Effector memory CD4-positive, alpha-beta T cell (primary cell): ENCODE measurements around the gene CDK5.

Experiments
- DNase-seq, 3 donors: peaks; one replicate each; pipeline ENCODE4 v3.0.0-alpha.2; 2020
- H3K27ac ChIP-seq: 2 replicates; pipeline ENCODE4 v1.7.0; 2013; ENCODE audit warnings: mild to moderate bottlenecking, low read length, moderate library complexity; ENCODE audit not compliant: insufficient read depth, poor library complexity, severe bottlenecking
- H3K27me3 ChIP-seq: replicated peaks from 2 replicates; pipeline ENCODE4 v1.7.0; 2013; ENCODE audit warnings: mild to moderate bottlenecking, low read length; ENCODE audit not compliant: insufficient read depth, control insufficient read depth, poor library complexity, severe bottlenecking
- H3K36me3 ChIP-seq: 2 replicates; pipeline ENCODE4 v1.7.0; 2013; ENCODE audit warnings: mild to moderate bottlenecking, low read length, moderate library complexity; ENCODE audit not compliant: control insufficient read depth, insufficient read depth
- H3K4me1 ChIP-seq: 2 replicates; pipeline ENCODE4 v1.7.0; 2013; ENCODE audit warnings: low read length, mild to moderate bottlenecking; ENCODE audit not compliant: control insufficient read depth, insufficient read depth, poor library complexity, severe bottlenecking
- H3K4me3 ChIP-seq: 2 replicates; pipeline ENCODE4 v1.7.0; 2013; ENCODE audit warnings: low read length, low read depth, mild to moderate bottlenecking; ENCODE audit not compliant: insufficient read depth, poor library complexity, severe bottlenecking
- H3K9me3 ChIP-seq: 2 replicates; pipeline ENCODE4 v1.7.0; 2013; ENCODE audit warnings: mild to moderate bottlenecking, low read length, moderate library complexity; ENCODE audit not compliant: control insufficient read depth

Gene CDK5

GRCh38 chr7:151080067-151080521, 22.4 kb upstream of the CDK5 start:
- H3K27ac ChIP-seq = peak overlapping the region; percentile 89
- H3K27me3 ChIP-seq = no peaks in the 10 kb centered on the region
- H3K9me3 ChIP-seq = no peaks in the 10 kb centered on the region
- H3K4me1 ChIP-seq = peaks cover 38% of the 10 kb centered on the region
- peak overlapping the region; percentile 93 for H3K4me3 ChIP-seq
- no peak for DNase-seq
- H3K36me3 ChIP-seq = peaks cover 23% of the 10 kb centered on the region

GRCh38 chr7:151079199-151079910, 21.7 kb upstream of the CDK5 start:
- H3K36me3 ChIP-seq = peaks cover 30% of the 10 kb centered on the region
- H3K9me3 ChIP-seq = no peaks in the 10 kb centered on the region
- H3K4me1 ChIP-seq = peaks cover 38% of the 10 kb centered on the region
- H3K27ac ChIP-seq = peak overlapping the region; percentile 89
- peak overlapping the region; percentile 93 for H3K4me3 ChIP-seq
- H3K27me3 ChIP-seq = no peaks in the 10 kb centered on the region
- no peak for DNase-seq

DNA sequence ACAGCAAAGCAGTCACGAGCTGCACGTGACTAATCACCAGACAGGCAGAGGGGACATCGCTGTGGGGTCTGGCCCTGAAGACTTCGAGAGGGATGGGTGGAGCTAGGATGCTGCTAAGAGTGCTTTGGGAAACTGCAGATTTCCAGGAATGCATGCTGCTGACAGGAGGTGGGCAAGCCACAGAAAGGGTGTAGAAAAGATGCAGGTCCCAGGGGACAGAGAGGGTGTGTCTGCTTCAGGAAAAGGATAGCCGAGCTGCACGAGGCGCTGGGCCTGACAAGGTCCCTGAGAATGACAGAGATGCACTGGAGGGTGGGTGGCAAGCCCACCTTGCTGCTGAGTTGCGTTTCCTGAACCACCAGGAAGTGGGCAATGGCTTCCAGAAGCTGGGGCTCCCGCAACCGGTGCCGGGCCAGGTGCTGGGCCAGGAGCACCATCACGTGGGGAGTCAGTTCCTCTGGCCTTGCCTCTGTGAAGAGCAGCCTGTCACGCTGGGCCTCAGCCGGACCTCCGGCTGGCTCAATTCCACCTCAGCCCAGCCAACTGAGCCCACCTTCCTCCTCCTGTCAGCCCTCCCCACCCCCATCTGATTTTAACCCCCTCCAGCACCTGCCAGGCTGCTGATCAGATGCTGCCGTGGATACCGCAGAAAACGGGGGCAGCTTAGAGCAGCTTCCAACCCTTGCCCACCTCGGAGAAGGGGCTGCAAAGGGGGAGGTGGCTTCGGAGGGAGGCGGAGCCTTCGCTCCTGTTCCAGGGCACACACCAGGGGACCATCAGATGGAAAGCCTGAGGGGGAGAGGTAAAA, 20.7 kb upstream of the CDK5 start:
- DNase-seq = no peak
- Histone ChIP-seq H3K27me3 (no peaks in the 10 kb centered on the region), H3K36me3 (peaks cover 37% of the 10 kb centered on the region), H3K4me3 (no peak overlapping the region), H3K27ac (no peak overlapping the region), H3K9me3 (no peaks in the 10 kb centered on the region), H3K4me1 (peaks cover 30% of the 10 kb centered on the region)

DNA sequence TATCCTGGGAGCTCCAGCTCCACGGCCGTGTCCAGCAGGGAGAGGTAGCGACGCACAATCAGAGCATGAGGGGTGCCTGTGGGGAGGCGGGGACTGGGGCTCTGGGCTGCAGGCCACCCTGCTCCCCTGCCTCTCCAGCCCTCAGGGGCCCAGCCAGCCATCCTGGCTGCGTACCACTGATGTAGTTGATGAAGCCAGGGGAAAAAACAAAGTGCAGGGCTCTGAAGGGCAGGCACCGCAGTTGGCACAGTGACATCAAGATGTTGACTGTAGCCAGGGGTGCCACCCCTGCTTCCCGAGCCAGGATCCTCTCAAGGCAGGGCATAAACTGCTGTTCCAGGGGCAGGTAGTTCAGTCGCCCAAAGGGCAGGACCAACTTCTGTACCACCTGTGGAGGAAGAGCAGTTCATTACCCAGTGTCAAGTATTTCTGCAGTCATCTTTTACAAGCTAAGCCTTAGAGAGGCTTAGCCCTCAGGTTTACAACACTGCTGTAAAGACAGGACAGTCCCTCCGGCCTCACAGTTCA, 20.1 kb upstream of the CDK5 start:
- no peak for DNase-seq
- Histone ChIP-seq H3K27ac (no peak overlapping the region), H3K4me3 (no peak overlapping the region), H3K36me3 (peaks cover 37% of the 10 kb centered on the region), H3K9me3 (no peaks in the 10 kb centered on the region), H3K4me1 (peaks cover 30% of the 10 kb centered on the region), H3K27me3 (no peaks in the 10 kb centered on the region)

DNA sequence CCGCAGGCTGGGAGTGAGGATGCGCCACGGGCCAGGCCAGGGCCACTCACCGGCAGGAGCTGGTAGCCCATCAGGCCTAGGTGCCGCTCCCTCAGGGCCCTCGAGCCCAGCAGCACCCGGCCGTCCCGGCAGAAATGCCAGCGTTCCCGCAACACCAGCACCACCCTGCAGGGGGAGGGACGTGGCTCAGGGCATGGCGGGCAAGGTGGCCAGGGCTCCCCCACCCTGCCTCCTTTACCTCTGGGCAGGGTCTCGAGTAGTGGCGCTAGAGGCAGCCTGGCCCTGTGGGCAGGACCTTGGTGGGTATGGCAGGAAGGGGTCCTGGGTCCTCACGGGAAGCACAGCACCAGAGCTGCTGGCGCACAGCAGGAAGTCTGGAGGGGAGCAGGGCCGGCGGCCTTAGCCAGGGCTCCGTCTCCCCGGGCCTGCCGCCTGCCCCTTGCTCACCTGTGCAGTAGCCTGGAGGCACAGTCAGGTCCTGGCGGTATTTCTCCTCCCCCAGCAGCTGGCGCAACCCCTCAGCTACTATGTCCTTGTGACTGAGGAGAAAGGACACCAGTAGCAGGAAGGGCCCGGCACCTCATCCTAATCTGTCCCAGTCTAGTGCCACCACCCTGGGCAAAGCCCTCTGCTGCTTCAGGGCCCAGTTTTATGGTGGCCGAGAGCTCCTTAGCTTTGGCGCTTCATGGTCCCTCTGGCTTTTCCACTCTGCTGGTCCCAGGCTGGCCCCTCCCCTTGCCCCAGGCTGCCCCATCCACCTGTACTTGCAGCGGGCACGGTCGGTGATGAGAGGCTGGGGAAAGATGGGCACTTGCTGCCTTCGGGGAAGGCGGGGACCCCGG, 19.4 kb upstream of the CDK5 start:
- peaks cover 23% of the 10 kb centered on the region for H3K4me1 ChIP-seq
- no peak for DNase-seq
- no peak overlapping the region for H3K4me3 ChIP-seq
- H3K27ac ChIP-seq = no peak overlapping the region
- H3K36me3 ChIP-seq = peaks cover 38% of the 10 kb centered on the region
- H3K27me3 ChIP-seq = no peaks in the 10 kb centered on the region
- H3K9me3 ChIP-seq = no peaks in the 10 kb centered on the region

DNA sequence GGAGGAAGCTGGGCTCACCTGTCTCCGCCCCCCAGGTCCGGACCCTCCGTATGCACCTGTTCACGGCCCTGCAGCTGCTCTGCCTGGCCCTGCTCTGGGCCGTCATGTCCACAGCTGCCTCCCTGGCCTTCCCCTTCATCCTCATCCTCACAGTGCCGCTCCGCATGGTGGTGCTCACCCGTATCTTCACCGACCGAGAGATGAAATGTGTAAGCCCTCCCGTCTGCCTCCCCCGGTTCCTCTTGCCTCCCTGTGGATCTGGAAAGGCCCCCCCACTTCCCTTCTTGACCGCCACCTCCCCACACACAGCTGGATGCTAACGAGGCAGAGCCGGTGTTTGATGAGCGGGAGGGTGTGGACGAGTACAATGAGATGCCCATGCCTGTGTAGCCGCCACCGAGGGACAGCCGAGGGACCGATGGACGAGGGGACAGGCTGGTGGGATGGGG, 18.3 kb upstream of the CDK5 start:
- Histone ChIP-seq H3K36me3 (peaks cover 46% of the 10 kb centered on the region), H3K4me1 (peaks cover 13% of the 10 kb centered on the region), H3K27me3 (no peaks in the 10 kb centered on the region), H3K27ac (no peak overlapping the region), H3K4me3 (no peak overlapping the region), H3K9me3 (no peaks in the 10 kb centered on the region)
- DNase-seq = no peak

- H3K4me1 ChIP-seq = peaks cover 9% of the 10 kb centered on the region
- H3K27ac ChIP-seq = no peak overlapping the region
- H3K27me3 ChIP-seq = no peaks in the 10 kb centered on the region
- no peak overlapping the region for H3K4me3 ChIP-seq
- H3K36me3 ChIP-seq = peaks cover 50% of the 10 kb centered on the region
- DNase-seq = no peak
- no peaks in the 10 kb centered on the region for H3K9me3 ChIP-seq
Observed at GRCh38 chr7:151075662-151075971, 17.9 kb upstream of the CDK5 start.

DNA sequence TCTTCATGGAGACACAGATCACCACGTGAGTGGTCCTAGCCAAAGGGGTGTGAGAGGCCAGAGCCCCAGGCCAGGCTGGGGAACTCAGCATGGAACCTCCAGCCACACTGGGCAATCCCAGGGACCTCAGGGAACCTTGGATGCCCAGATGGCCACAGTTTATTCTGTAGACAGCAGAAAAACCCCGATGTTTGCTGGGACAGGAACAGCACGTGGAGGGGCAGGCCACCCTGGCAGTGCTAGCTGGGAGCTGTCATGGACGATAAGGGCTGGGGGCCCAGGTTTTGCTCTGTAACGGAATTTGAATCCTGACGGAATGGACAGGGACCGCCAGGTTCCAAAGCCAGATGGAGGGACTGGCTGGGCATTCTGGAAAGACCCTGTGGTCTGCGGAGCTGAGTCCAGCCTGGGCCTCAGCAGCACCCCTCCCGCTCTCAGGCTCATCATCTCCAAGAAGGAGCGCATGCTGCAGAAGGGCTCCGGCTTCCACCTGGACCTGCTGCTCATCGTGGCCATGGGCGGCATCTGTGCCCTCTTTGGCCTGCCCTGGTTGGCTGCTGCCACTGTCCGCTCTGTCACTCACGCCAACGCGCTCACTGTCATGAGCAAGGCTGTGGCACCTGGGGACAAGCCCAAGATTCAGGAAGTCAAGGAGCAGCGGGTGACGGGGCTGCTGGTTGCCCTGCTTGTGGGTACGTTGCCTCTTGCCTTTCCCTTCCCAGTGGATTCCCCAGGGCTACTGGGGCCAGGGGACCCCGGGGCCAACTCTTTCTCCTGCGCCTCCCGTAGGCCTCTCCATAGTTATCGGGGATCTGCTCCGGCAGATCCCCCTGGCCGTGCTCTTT, 17.3 kb upstream of the CDK5 start:
- Histone ChIP-seq H3K27me3 (no peaks in the 10 kb centered on the region), H3K9me3 (no peaks in the 10 kb centered on the region), H3K27ac (no peak overlapping the region), H3K36me3 (peaks cover 56% of the 10 kb centered on the region), H3K4me1 (peaks cover 8% of the 10 kb centered on the region), H3K4me3 (no peak overlapping the region)
- no peak for DNase-seq

- H3K4me3 ChIP-seq = no peak overlapping the region
- no peak overlapping the region for H3K27ac ChIP-seq
- DNase-seq = no peak
- no peaks in the 10 kb centered on the region for H3K9me3 ChIP-seq
- H3K27me3 ChIP-seq = no peaks in the 10 kb centered on the region
- H3K36me3 ChIP-seq = peaks cover 66% of the 10 kb centered on the region
- no peaks in the 10 kb centered on the region for H3K4me1 ChIP-seq
Observed at GRCh38 chr7:151073990-151074389, 16.3 kb upstream of the CDK5 start.
